ENCODE measurements around the gene RB1.

Gene RB1

GRCh38 chr13:48502601-48503319, 199.2 kb downstream of the RB1 start:
- POLR2A ChIA-PET = no interaction called here
- CTCF ChIA-PET = no interaction called here
- DNase-seq (ENCODE audit: extremely low spot score) = no peak
- no peak for TF ChIP-seq CTCF (IDR thresholded peaks at IDR 0.05; ENCODE audit: control extremely low read depth, extremely low read depth, low read depth, missing control alignments)

GRCh38 chr13:48504606-48505005, 201.1 kb downstream of the RB1 start:
- CTCF ChIA-PET = interaction anchor here (0.8 to 1.8 kb wide), 6 partner anchors 11 to 76 kb away, joined by 3 to 4 read pairs (median 3); no protein-coding TSS in a partner anchor
- TF ChIP-seq CTCF (IDR thresholded peaks at IDR 0.05; ENCODE audit: control extremely low read depth, extremely low read depth, low read depth, missing control alignments) = no peak
- DNase-seq (ENCODE audit: extremely low spot score) = no peak
- POLR2A ChIA-PET = no interaction called here

GRCh38 chr13:48505012-48505411, 201.5 kb downstream of the RB1 start:
- no peak for DNase-seq (ENCODE audit: extremely low spot score)
- CTCF ChIA-PET = interaction anchor here (0.8 to 1.8 kb wide), 6 partner anchors 11 to 75 kb away, joined by 3 to 4 read pairs (median 3); no protein-coding TSS in a partner anchor
- POLR2A ChIA-PET = no interaction called here
- no peak for TF ChIP-seq CTCF (IDR thresholded peaks at IDR 0.05; ENCODE audit: control extremely low read depth, extremely low read depth, low read depth, missing control alignments)

GRCh38 chr13:48505597-48506091, 202.1 kb downstream of the RB1 start:
- ChIA-PET CTCF (interaction anchor here (1.1 to 1.8 kb wide), 6 partner anchors 10 to 76 kb away, joined by 3 to 5 read pairs (median 3); no protein-coding TSS in a partner anchor), POLR2A (no interaction called here)
- TF ChIP-seq CTCF (IDR thresholded peaks at IDR 0.05; ENCODE audit: control extremely low read depth, extremely low read depth, low read depth, missing control alignments) = no peak
- DNase-seq (ENCODE audit: extremely low spot score) = peak; percentile 65

GRCh38 chr13:48506092-48506701, 202.6 kb downstream of the RB1 start:
- TF ChIP-seq CTCF (IDR thresholded peaks at IDR 0.05; ENCODE audit: control extremely low read depth, extremely low read depth, low read depth, missing control alignments) = no peak
- no peak for DNase-seq (ENCODE audit: extremely low spot score)
- CTCF ChIA-PET = interaction anchor here (1.1 to 1.8 kb wide), 3 partner anchors 9 to 76 kb away, joined by 3 to 5 read pairs (median 4); no protein-coding TSS in a partner anchor
- POLR2A ChIA-PET = no interaction called here

GRCh38 chr13:48507021-48507420, 203.5 kb downstream of the RB1 start:
- no peak for DNase-seq (ENCODE audit: extremely low spot score)
- CTCF ChIA-PET = interaction anchor here (1.0 to 1.4 kb wide), 4 partner anchors 15 to 75 kb away, joined by 3 to 4 read pairs (median 3); no protein-coding TSS in a partner anchor
- POLR2A ChIA-PET = no interaction called here
- TF ChIP-seq CTCF (IDR thresholded peaks at IDR 0.05; ENCODE audit: control extremely low read depth, extremely low read depth, low read depth, missing control alignments) = no peak
